PC-3 (cell line): ENCODE data around the gene DGKB. TPM values are rescaled to one million over a fixed set of nuclear protein-coding genes. Genes with fewer than 3 reads are reported as not detected.

Experiments used
- ATAC-seq: fragments of 200-7000 bp; cut with Tn5 transposase; 2 replicates; pipeline ENCODE4 v1.9.1; 2020; ENCODE audit warnings: mild to moderate bottlenecking, moderate library complexity
- BruUV-seq: library from RNA; stranded (reverse); fragments of 400-500 nt; replicated peaks from 2 replicates; lab custom pipeline; 2021; lab: Mats Ljungman, UMichigan
- CTCF ChIA-PET: fragments of 300-600 bp; sonication (Branson Sonifier 250); formaldehyde crosslinking; loops from one replicate; lab custom pipeline; 2022; ENCODE audit warnings: antibody characterized with exemption; lab: Charles Lee
- POLR2A ChIA-PET: fragments of 300-600 bp; sonication (Branson Sonifier 250); formaldehyde crosslinking; loops from one replicate; lab custom pipeline; 2022; ENCODE audit warnings: antibody characterized with exemption; ENCODE audit not compliant: unreplicated experiment; lab: Charles Lee
- DNase-seq: peaks from one replicate; pipeline ENCODE4 v3.0.0-alpha.2; 2015
- H2AFZ ChIP-seq: fragments of 300-600 bp; sonication (generic); 2 replicates; pipeline ENCODE4 v1.6.0; 2016; ENCODE audit warnings: antibody characterized with exemption, low read length
- H3F3A ChIP-seq: fragments of 300-600 bp; sonication (generic); one replicate; pipeline ENCODE4 v1.6.0; 2017; ENCODE audit warnings: antibody characterized with exemption, low read length, control low read depth, mild to moderate bottlenecking; ENCODE audit not compliant: unreplicated experiment
- H3K27ac ChIP-seq: fragments of 300-600 bp; sonication (generic); 2 replicates; pipeline ENCODE4 v1.5.1; 2016; ENCODE audit warnings: mild to moderate bottlenecking, low read length
- H3K27me3 ChIP-seq: fragments of 300-600 bp; sonication (generic); 2 replicates; pipeline ENCODE4 v1.6.1; 2016; ENCODE audit warnings: low read length, mixed read lengths
- H3K36me3 ChIP-seq: fragments of 300-600 bp; sonication (generic); 2 replicates; pipeline ENCODE4 v1.6.1; 2016; ENCODE audit warnings: low read depth, mixed run types, low read length, mixed read lengths
- H3K4me1 ChIP-seq: fragments of 300-600 bp; sonication (generic); 2 replicates; pipeline ENCODE4 v1.5.1; 2016; ENCODE audit warnings: low read length; ENCODE audit not compliant: insufficient read depth
- H3K4me2 ChIP-seq: fragments of 300-600 bp; sonication (generic); 2 replicates; pipeline ENCODE4 v1.6.0; 2016; ENCODE audit warnings: low read length
- H3K4me3 ChIP-seq: fragments of 300-600 bp; sonication (generic); 2 replicates; pipeline ENCODE4 v1.5.1; 2016; ENCODE audit warnings: mild to moderate bottlenecking, low read length, mixed read lengths
- H3K79me2 ChIP-seq: fragments of 300-600 bp; sonication (generic); 2 replicates; pipeline ENCODE4 v1.6.1; 2017; ENCODE audit warnings: low read length, mixed read lengths
- H3K9ac ChIP-seq: fragments of 300-600 bp; sonication (generic); 2 replicates; pipeline ENCODE4 v1.6.0; 2016; ENCODE audit warnings: mild to moderate bottlenecking, low read length
- H3K9me2 ChIP-seq: fragments of 300-600 bp; sonication (generic); replicated peaks from 2 replicates; pipeline ENCODE4 v1.6.1; 2016; ENCODE audit warnings: mixed run types, low read length, mixed read lengths
- H3K9me3 ChIP-seq: fragments of 300-600 bp; sonication (generic); 2 replicates; pipeline ENCODE4 v1.6.1; 2016; ENCODE audit warnings: low read length, mixed read lengths
- H4K20me1 ChIP-seq: fragments of 300-600 bp; sonication (generic); 2 replicates; pipeline ENCODE4 v1.6.1; 2016; ENCODE audit warnings: low read length, mixed read lengths
- EZH2 ChIP-seq: fragments of 300-600 bp; sonication (generic); IDR thresholded peaks from one replicate; pipeline ENCODE4 v1.6.1; 2017; ENCODE audit warnings: antibody characterized with exemption, mild to moderate bottlenecking, low read length; ENCODE audit not compliant: unreplicated experiment
- EZH2phosphoT487 ChIP-seq: fragments of 300-600 bp; sonication (generic); IDR thresholded peaks from 2 replicates; pipeline ENCODE4 v1.6.1; 2018; ENCODE audit warnings: mild to moderate bottlenecking, antibody characterized with exemption, low read length, borderline replicate concordance
- intact Hi-C: fragments of 100-400 bp; cut with micrococcal nuclease; formaldehyde crosslinking; loops from 2 replicates; pipeline ENCODE4 v1.9.0; 2023
- total RNA-seq: library from RNA; depleted of rRNA; stranded (reverse); fragments of >200 nt; gene quantifications from 2 replicates; pipeline ENCODE4 v1.2.3, GENCODE V29; 2014
- TF ChIP-seq, protein P1 (sequence below): fragments of 300-600 bp; sonication (generic); conservative IDR thresholded peaks from 2 replicates; pipeline ENCODE4 v1.5.1; 2017; ENCODE audit warnings: antibody characterized with exemption, low read depth, mild to moderate bottlenecking, low read length

DGKB gene
- total RNA-seq, 1 experiment from 2014 or later: 0.15 TPM

DNA sequence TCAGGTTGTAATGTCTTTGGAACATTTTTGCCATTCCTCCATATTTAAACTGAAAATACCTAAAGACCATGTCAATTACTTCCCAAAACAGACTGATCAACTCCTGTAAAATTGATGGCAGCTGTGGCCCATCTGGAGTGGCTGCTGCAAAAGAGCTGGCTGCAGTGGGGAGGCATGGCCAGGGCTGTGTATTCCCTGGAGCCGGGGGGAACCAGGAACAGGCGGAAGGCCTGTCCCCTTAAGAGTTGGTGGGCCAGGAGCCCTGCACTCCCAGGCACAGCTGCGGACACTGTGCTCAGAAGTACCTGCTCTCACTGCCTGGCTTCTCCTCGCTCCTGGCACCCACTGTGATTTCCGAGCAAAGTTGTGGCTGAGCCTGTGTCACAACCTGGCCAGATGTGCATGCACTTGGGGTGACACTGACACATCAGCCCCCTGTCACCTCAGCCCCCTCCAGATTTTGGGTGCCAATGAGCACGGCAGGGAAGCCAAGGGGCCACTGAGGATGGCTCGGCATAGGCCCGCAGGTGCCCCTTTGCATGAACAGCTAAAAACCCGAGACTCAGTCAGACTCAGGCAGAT is 116.1 kb downstream of the DGKB start:
- Histone ChIP-seq H3K9ac (no peak overlapping the region), H3K27me3 (no peaks in the 10 kb centered on the region), H3K36me3 (no peaks in the 10 kb centered on the region), H2AFZ (no peak overlapping the region), H3K9me3 (no peaks in the 10 kb centered on the region), H4K20me1 (no peaks in the 10 kb centered on the region), H3K9me2 (no peaks in the 10 kb centered on the region), H3F3A (no peaks in the 10 kb centered on the region), H3K4me3 (no peak overlapping the region), H3K4me1 (no peaks in the 10 kb centered on the region), H3K4me2 (no peak overlapping the region), H3K79me2 (no peaks in the 10 kb centered on the region), H3K27ac (no peak overlapping the region)
- CTCF ChIA-PET: no interaction called here
- POLR2A ChIA-PET: no interaction called here
- no peak for TF ChIP-seq EZH2phosphoT487
- no peak for TF ChIP-seq EZH2
- TF ChIP-seq, protein P1, sequence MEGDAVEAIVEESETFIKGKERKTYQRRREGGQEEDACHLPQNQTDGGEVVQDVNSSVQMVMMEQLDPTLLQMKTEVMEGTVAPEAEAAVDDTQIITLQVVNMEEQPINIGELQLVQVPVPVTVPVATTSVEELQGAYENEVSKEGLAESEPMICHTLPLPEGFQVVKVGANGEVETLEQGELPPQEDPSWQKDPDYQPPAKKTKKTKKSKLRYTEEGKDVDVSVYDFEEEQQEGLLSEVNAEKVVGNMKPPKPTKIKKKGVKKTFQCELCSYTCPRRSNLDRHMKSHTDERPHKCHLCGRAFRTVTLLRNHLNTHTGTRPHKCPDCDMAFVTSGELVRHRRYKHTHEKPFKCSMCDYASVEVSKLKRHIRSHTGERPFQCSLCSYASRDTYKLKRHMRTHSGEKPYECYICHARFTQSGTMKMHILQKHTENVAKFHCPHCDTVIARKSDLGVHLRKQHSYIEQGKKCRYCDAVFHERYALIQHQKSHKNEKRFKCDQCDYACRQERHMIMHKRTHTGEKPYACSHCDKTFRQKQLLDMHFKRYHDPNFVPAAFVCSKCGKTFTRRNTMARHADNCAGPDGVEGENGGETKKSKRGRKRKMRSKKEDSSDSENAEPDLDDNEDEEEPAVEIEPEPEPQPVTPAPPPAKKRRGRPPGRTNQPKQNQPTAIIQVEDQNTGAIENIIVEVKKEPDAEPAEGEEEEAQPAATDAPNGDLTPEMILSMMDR: no peak
- ATAC-seq (no peak), DNase-seq (no peak)
- intact Hi-C loops: no loop called here
- no TSS peak for BruUV-seq

DNA sequence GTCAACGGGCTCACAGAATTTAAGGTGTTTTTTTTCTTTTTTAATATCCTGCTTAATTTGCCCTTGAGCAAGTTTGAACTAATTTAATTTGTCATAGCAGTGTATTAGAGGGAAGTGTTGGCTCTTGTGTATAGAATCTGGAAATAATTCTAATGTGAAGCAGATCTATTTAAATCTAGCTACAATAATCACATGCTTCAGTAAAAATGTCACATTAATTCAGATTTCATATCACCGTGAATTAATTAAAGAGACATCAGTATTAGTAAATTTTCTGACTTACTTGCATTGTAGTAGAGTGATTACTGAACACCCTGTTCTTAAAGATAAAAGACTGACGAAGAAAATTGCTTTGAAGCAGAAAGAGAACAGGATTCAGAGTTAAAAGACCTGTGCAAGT is 124.7 kb downstream of the DGKB start:
- BruUV-seq: no TSS peak
- Histone ChIP-seq H3K36me3 (no peaks in the 10 kb centered on the region), H3K79me2 (no peaks in the 10 kb centered on the region), H3K9me3 (peaks cover 4% of the 10 kb centered on the region; the same call in 1 of the 2 replicates), H3K4me1 (no peaks in the 10 kb centered on the region), H3K27me3 (no peaks in the 10 kb centered on the region), H3K4me2 (no peak overlapping the region), H3K9ac (no peak overlapping the region), H2AFZ (no peak overlapping the region), H3K4me3 (no peak overlapping the region), H3K27ac (no peak overlapping the region), H3K9me2 (no peaks in the 10 kb centered on the region), H3F3A (no peaks in the 10 kb centered on the region), H4K20me1 (no peaks in the 10 kb centered on the region)
- ChIA-PET POLR2A (no interaction called here), CTCF (no interaction called here)
- TF ChIP-seq EZH2 (no peak), EZH2phosphoT487 (no peak)
- TF ChIP-seq, protein P1: no peak
- intact Hi-C loops: no loop called here
- DNase-seq (no peak), ATAC-seq (no peak)

DNA sequence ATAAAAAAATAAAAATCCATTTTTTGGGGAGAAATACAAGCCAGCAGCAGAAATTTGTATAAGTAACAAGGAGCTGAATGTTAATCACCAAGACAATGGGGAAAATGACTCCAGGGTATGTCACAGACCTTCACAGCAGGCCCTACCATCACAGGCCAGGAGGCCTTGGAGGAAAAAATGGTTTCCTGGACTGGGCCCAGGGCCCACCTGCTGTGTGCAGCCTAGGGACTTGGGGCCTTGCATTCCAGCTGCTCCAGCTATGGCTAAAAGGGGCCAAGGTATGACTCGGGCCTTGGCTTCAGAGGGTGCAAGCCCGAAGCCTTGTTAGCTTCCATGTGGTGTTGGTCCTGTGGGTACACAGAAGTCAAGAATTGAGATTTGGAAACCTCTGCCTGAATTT is 126.3 kb downstream of the DGKB start:
- no peaks in the 10 kb centered on the region for H3K27me3 ChIP-seq
- ChIA-PET POLR2A (no interaction called here), CTCF (no interaction called here)
- no peaks in the 10 kb centered on the region for H3K9me2 ChIP-seq
- intact Hi-C loops: no loop called here
- DNase-seq (no peak), ATAC-seq (no peak)
- peaks cover 4% of the 10 kb centered on the region; the same call in 1 of the 2 replicates for H3K9me3 ChIP-seq
- TF ChIP-seq, protein P1: no peak
- TF ChIP-seq EZH2phosphoT487: no peak
- no peak for TF ChIP-seq EZH2
- no peaks in the 10 kb centered on the region for H3K4me1 ChIP-seq
- H3K9ac ChIP-seq: no peak overlapping the region
- H3K27ac ChIP-seq: no peak overlapping the region
- H4K20me1 ChIP-seq: no peaks in the 10 kb centered on the region
- H2AFZ ChIP-seq: no peak overlapping the region
- H3K4me2 ChIP-seq: no peak overlapping the region
- BruUV-seq: no TSS peak
- H3F3A ChIP-seq: no peaks in the 10 kb centered on the region
- no peaks in the 10 kb centered on the region for H3K79me2 ChIP-seq
- H3K36me3 ChIP-seq: no peaks in the 10 kb centered on the region
- no peak overlapping the region for H3K4me3 ChIP-seq
